Activated naive CD8-positive, alpha-beta T cell treated with anti-CD3 and anti-CD28 coated beads, Interleukin-2, amount 10 ng/mL, durations not matched to agents 7 days and 5 days (primary cell): ENCODE data around the gene MAML3. TPM values are rescaled to one million over a fixed set of nuclear protein-coding genes. Genes with fewer than 3 reads are reported as not detected.

Experiments
- ATAC-seq: fragments of 150-1000 bp; cut with Tn5 transposase; one replicate; pipeline ENCODE4 v1.10.0; 2021; ENCODE audit warnings: low read depth, moderate library complexity
- POLR2A ChIA-PET: fragments of 350-600 bp; sonication (Branson Sonifier 250); formaldehyde crosslinking; loops from one replicate; lab custom pipeline; 2021; ENCODE audit warnings: antibody characterized with exemption; lab: Charles Lee
- DNase-seq: peaks from one replicate; pipeline ENCODE4 v3.0.0; 2021
- H3K27ac Mint-ChIP-seq: one replicate; pipeline ENCODE4 v1.8.0; 2022; ENCODE audit warnings: mild to moderate bottlenecking, mixed read lengths
- H3K27me3 Mint-ChIP-seq: one replicate; pipeline ENCODE4 v1.8.0; 2022; ENCODE audit warnings: mild to moderate bottlenecking, moderate library complexity, mixed read lengths
- H3K36me3 Mint-ChIP-seq: one replicate; pipeline ENCODE4 v1.8.0; 2021; ENCODE audit warnings: mild to moderate bottlenecking, mixed read lengths
- H3K4me1 Mint-ChIP-seq: one replicate; pipeline ENCODE4 v1.8.0; 2021; ENCODE audit warnings: mixed read lengths
- H3K4me3 Mint-ChIP-seq: one replicate; pipeline ENCODE4 v1.8.0; 2022; ENCODE audit warnings: mild to moderate bottlenecking, moderate library complexity, mixed read lengths
- H3K9me3 Mint-ChIP-seq: one replicate; pipeline ENCODE4 v1.8.0; 2021; ENCODE audit warnings: mixed read lengths
- total RNA-seq, 2 experiments: library from RNA; stranded (reverse); gene quantifications; one replicate each; pipeline ENCODE4 v1.2.3, GENCODE V29; 2021

Gene MAML3
- total RNA-seq, 2 experiments from 2014 or later, result 4.6 to 4.7 TPM

DNA sequence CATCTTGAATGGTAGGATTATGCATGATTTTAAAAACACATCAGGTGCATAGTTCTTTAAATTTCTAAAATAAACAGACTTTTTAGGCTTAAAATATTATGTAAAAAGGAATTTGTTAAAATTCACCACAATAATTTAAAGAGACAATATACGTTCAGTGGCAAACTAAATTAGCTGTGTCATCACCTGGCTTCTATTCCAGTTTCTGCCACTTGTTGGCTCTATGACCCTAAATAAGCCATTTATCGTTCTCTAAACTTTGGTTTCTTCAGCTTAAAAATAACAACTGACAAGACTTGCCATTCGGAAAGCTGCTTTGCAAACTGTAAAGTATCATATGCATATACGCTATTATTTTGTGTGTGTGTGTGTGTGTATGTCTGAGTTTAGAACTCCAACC, 347.1 kb downstream of the MAML3 start:
- Mint-ChIP-seq H3K4me3 (no peak overlapping the region), H3K27me3 (no peaks in the 10 kb centered on the region), H3K27ac (no peak overlapping the region), H3K4me1 (peaks cover 23% of the 10 kb centered on the region), H3K36me3 (peaks cover 5% of the 10 kb centered on the region), H3K9me3 (peaks cover 2% of the 10 kb centered on the region)
- ATAC-seq, result no peak
- no peak for DNase-seq
- POLR2A ChIA-PET, result no interaction called here

DNA sequence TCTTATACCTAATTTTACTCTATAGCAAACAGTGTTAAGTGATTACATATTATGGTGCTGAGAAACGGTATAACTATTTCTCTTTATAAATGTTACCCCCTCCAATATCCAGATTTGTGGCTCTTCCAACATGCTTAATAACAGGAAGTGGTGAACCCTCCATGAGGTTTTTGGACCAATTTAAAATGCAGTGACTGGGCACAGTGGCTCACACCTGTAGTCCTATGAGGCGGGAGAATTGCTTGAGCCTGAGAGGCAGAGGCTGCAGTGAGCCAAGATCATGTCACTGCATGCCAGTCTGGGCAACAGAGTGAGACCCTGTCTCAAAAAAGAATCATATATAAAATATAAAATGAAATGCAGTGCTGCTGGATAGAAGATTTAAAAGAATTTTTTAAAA, 351.1 kb downstream of the MAML3 start:
- DNase-seq (no peak), ATAC-seq (peak; percentile 16)
- H3K4me3 Mint-ChIP-seq, result no peak overlapping the region
- H3K36me3 Mint-ChIP-seq, result peaks cover 1% of the 10 kb centered on the region
- POLR2A ChIA-PET, result no interaction called here
- peaks cover 33% of the 10 kb centered on the region for H3K4me1 Mint-ChIP-seq
- no peak overlapping the region for H3K27ac Mint-ChIP-seq
- no peaks in the 10 kb centered on the region for H3K27me3 Mint-ChIP-seq
- H3K9me3 Mint-ChIP-seq, result no peaks in the 10 kb centered on the region

DNA sequence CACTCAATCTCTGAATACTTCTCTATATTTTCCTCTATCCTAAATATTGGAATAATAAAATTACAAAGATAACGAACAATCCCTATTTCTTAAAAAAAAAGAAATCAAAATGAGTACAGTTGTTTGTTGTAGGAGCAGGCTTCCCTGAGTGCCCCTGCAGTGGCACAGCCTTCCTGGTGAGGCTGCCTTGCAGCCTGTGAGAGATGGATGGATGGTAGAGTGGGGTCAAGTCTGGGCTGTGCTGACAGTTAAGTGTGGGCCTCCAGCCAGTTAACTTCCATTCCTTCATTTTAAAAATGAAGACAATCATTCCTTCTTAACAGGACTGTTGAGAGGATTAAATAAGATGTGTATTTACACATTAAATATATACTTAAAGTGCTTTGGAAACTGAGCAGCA, 351.5 kb downstream of the MAML3 start:
- POLR2A ChIA-PET, result no interaction called here
- peaks cover 35% of the 10 kb centered on the region for H3K4me1 Mint-ChIP-seq
- no peak overlapping the region for H3K4me3 Mint-ChIP-seq
- ATAC-seq (no peak), DNase-seq (no peak)
- H3K9me3 Mint-ChIP-seq, result no peaks in the 10 kb centered on the region
- H3K27me3 Mint-ChIP-seq, result no peaks in the 10 kb centered on the region
- peaks cover 1% of the 10 kb centered on the region for H3K36me3 Mint-ChIP-seq
- H3K27ac Mint-ChIP-seq, result no peak overlapping the region

DNA sequence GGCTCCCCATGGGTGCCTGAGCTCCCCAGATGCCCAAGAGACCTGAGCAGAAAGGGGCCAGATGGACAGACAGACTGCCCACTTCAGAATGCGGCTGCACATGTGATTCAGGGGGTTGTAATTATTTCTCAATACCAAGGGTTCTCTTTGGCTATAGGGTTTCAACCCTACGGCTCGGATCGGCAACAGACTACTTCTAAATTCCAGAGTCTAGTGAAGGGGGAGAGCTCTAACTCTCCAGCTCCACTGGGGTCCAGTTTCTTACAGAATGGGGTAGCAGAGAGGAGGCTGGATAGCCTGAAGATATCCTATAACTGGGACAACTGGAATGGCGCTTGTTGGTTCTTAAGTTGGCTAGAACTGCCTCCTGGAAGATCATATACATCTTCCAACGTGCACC, 352.1 kb downstream of the MAML3 start:
- no peak for ATAC-seq
- Mint-ChIP-seq H3K4me1 (peaks cover 36% of the 10 kb centered on the region), H3K9me3 (no peaks in the 10 kb centered on the region), H3K36me3 (peaks cover 1% of the 10 kb centered on the region), H3K27me3 (no peaks in the 10 kb centered on the region), H3K4me3 (no peak overlapping the region), H3K27ac (no peak overlapping the region)
- no peak for DNase-seq
- POLR2A ChIA-PET, result no interaction called here

- POLR2A ChIA-PET, result no interaction called here
- Mint-ChIP-seq H3K9me3 (no peaks in the 10 kb centered on the region), H3K27me3 (peaks cover 2% of the 10 kb centered on the region), H3K4me1 (peaks cover 36% of the 10 kb centered on the region), H3K27ac (no peak overlapping the region), H3K36me3 (peaks cover 1% of the 10 kb centered on the region), H3K4me3 (no peak overlapping the region)
- DNase-seq (no peak), ATAC-seq (no peak)
These were observed 353.9 kb downstream of the MAML3 start for GRCh38 chr4:139800082-139800481.

- DNase-seq, result no peak
- no peak for ATAC-seq
- Mint-ChIP-seq H3K4me1 (peaks cover 36% of the 10 kb centered on the region), H3K36me3 (peaks cover 1% of the 10 kb centered on the region), H3K4me3 (no peak overlapping the region), H3K27ac (no peak overlapping the region), H3K27me3 (peaks cover 2% of the 10 kb centered on the region), H3K9me3 (no peaks in the 10 kb centered on the region)
- POLR2A ChIA-PET, result no interaction called here
These were observed 354.4 kb downstream of the MAML3 start for GRCh38 chr4:139799615-139800014.

- Mint-ChIP-seq H3K27me3 (peaks cover 2% of the 10 kb centered on the region), H3K36me3 (peaks cover 1% of the 10 kb centered on the region), H3K4me3 (no peak overlapping the region), H3K9me3 (no peaks in the 10 kb centered on the region), H3K27ac (no peak overlapping the region), H3K4me1 (peaks cover 28% of the 10 kb centered on the region)
- ATAC-seq, result peak; percentile 50
- DNase-seq, result no peak
- POLR2A ChIA-PET, result no interaction called here
These were observed 355.5 kb downstream of the MAML3 start for GRCh38 chr4:139798456-139798855.

- Mint-ChIP-seq H3K9me3 (no peaks in the 10 kb centered on the region), H3K4me3 (no peak overlapping the region), H3K4me1 (peaks cover 22% of the 10 kb centered on the region), H3K27ac (no peak overlapping the region), H3K36me3 (no peaks in the 10 kb centered on the region), H3K27me3 (peaks cover 2% of the 10 kb centered on the region)
- POLR2A ChIA-PET, result no interaction called here
- DNase-seq (no peak), ATAC-seq (no peak)
These were observed 356.7 kb downstream of the MAML3 start for GRCh38 chr4:139797287-139797686.

DNA sequence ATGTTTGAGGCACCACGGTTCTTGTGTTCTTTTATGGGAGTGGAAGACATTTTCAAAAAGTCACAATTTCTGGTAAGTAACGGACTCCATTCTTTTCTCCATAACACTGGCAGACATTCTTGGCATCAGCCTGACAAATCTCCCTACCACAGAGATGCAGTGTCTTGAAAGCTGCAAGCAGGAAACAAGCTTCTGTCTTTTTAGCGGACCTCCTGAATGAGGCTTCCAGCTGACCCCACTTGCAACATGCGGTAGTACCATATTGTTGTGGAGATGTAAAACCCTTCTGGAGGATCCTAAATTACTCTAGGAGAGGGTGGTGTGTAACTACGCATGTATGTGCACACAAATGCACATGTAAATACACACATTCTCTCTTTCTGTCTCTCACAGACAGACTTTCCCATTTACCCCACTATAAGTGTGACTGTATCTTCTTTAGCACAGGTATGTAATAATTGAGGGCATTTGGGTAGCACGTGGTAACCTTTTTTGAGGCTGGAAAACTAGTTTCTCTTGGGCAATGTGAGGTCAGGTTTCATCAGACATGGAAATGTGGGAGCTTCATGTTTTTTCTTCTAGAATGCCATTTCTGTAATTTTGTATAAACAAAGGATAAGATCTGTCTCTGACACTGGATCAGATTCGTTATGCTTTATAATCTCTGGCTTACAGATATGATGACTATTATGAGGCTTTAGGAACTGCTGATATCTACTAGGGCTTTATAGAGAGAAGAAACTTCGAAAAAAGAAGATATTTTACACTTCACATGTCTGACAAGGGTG, 358.3 kb downstream of the MAML3 start:
- Mint-ChIP-seq H3K4me1 (peaks cover 18% of the 10 kb centered on the region), H3K4me3 (no peak overlapping the region), H3K9me3 (no peaks in the 10 kb centered on the region), H3K36me3 (no peaks in the 10 kb centered on the region), H3K27me3 (peaks cover 2% of the 10 kb centered on the region), H3K27ac (no peak overlapping the region)
- POLR2A ChIA-PET, result no interaction called here
- no peak for DNase-seq
- no peak for ATAC-seq

DNA sequence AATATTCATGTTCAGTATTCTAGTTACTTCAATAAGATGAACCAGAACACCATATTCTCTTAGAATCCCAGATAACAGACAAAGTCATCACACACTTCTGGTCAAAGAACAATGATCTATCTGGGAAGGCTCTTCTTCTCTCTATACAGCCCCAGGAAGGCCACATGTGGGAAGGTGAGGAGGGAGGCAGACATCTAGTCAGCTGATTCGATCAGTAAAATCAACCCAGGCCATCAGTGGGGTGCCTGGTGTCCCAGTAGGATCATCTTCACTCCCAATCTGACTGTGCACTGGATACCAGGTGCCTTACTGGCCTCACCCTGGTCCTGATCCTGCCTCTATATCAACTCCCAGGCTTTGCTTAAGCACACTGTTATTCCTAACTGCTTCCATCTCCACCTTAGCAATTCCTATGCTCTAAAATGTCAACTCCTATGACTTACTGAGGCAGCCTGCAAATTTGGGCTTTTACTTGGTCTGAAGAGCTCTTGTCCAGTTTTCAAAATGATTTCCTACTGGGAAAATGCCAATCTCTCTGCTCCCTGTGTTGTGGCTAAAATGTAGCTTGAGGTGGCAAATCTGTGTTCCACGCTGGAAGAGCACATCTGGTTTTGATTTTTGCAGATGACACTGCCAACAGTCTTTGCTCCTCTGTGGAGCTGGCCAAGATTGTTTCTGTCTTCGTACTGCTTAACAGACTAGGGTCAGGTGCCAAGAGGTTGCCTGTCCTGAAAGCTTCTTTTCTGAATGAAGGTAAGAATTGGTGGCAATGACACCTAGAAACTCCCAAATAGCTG, 359.6 kb downstream of the MAML3 start:
- POLR2A ChIA-PET, result no interaction called here
- Mint-ChIP-seq H3K27me3 (peaks cover 2% of the 10 kb centered on the region), H3K27ac (no peak overlapping the region), H3K4me1 (peaks cover 14% of the 10 kb centered on the region), H3K9me3 (no peaks in the 10 kb centered on the region), H3K4me3 (no peak overlapping the region), H3K36me3 (no peaks in the 10 kb centered on the region)
- DNase-seq (no peak), ATAC-seq (no peak)

- no peaks in the 10 kb centered on the region for H3K9me3 Mint-ChIP-seq
- no peaks in the 10 kb centered on the region for H3K36me3 Mint-ChIP-seq
- ATAC-seq (no peak), DNase-seq (no peak)
- POLR2A ChIA-PET, result no interaction called here
- no peak overlapping the region for H3K27ac Mint-ChIP-seq
- H3K4me1 Mint-ChIP-seq, result peaks cover 3% of the 10 kb centered on the region
- H3K4me3 Mint-ChIP-seq, result no peak overlapping the region
- peaks cover 2% of the 10 kb centered on the region for H3K27me3 Mint-ChIP-seq
These were observed 362.3 kb downstream of the MAML3 start for GRCh38 chr4:139791681-139792080.

- ATAC-seq, result no peak
- peaks cover under 1% of the 10 kb centered on the region for H3K27me3 Mint-ChIP-seq
- peaks cover 3% of the 10 kb centered on the region for H3K4me1 Mint-ChIP-seq
- H3K9me3 Mint-ChIP-seq, result no peaks in the 10 kb centered on the region
- H3K27ac Mint-ChIP-seq, result no peak overlapping the region
- no peak for DNase-seq
- no peak overlapping the region for H3K4me3 Mint-ChIP-seq
- no peaks in the 10 kb centered on the region for H3K36me3 Mint-ChIP-seq
- POLR2A ChIA-PET, result no interaction called here
These were observed 363.7 kb downstream of the MAML3 start for GRCh38 chr4:139790291-139790690.

DNA sequence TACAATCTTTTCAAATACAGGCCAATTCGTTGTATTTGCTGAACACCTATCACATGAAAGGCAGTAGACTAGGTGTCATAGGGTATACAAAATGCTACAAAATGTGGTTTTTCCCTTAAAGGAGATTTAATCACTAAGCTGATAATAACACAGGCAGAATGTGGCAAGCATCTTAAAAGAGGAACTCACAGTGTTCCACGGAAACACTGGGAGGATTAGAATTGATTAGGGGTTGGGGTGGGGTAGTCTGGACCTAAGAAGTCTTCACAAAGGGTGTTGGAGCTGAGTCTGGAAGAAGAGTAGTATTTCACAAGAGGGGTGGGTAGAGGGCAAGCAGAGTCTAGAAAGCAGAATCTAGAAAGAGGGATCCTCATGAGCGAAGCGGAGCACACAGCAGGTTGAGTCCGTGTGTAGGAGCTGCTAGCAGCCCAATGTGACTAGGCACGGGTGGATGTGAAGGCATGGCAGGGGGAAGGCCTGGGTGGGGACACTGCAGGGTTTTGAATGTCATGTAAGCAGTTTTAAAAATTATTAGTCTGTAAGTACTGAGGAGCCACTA, 364.8 kb downstream of the MAML3 start:
- POLR2A ChIA-PET, result no interaction called here
- no peaks in the 10 kb centered on the region for H3K27me3 Mint-ChIP-seq
- no peaks in the 10 kb centered on the region for H3K36me3 Mint-ChIP-seq
- H3K9me3 Mint-ChIP-seq, result no peaks in the 10 kb centered on the region
- peaks cover 3% of the 10 kb centered on the region for H3K4me1 Mint-ChIP-seq
- ATAC-seq (no peak), DNase-seq (no peak)
- H3K4me3 Mint-ChIP-seq, result no peak overlapping the region
- H3K27ac Mint-ChIP-seq, result no peak overlapping the region
